Stimulated activated CD8-positive, alpha-beta memory T cell treated with anti-CD3 and anti-CD28 coated beads, Interleukin-4, amount 100 ng/mL, for 24 hours (primary cell): ENCODE data around the gene CCDC6.
"Not testable (repeated sequence)": the region's sequence is repeated elsewhere in the genome, so short reads cannot be mapped to it uniquely, and the experiment has no call there.

Experiments
- DNase-seq: peaks from one replicate; pipeline ENCODE4 v3.0.0-alpha.2; 2020; ENCODE audit warnings: low read depth

CCDC6 gene

DNA sequence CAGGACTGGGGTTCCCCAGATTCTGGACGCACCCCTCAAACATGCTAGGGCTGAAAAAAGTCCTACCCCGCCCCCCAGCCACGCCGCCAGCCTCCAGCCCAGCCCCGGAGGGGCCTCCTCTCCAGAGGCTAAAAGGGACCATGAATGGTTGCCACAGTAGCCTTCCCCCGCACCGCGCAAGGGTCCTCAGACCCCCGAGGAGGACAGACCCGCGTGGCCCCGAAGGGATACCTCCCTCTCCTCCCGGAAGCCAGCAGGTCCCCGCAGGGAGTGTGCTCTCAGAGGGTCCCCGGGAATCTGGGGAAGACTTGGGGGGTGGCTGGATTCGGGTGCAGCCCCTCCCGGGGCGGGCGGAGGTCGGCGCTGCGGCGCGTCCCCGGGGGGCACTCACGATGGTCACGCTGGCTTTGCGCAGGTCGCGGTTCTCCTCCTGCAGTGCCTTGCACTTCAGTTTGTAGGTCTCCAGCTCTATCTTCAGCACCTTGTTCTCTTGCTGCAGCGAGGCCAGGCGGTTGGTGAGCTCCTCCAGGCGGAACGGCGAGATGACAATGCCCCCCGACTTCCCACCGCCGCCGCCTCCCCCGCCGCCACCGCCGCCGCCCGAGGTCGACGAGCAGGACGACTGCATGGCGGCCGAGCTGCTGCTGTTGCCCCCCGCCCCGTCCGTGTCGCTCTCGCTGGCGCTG, 482 bp downstream of the CCDC6 start:
- no peak for DNase-seq

DNA sequence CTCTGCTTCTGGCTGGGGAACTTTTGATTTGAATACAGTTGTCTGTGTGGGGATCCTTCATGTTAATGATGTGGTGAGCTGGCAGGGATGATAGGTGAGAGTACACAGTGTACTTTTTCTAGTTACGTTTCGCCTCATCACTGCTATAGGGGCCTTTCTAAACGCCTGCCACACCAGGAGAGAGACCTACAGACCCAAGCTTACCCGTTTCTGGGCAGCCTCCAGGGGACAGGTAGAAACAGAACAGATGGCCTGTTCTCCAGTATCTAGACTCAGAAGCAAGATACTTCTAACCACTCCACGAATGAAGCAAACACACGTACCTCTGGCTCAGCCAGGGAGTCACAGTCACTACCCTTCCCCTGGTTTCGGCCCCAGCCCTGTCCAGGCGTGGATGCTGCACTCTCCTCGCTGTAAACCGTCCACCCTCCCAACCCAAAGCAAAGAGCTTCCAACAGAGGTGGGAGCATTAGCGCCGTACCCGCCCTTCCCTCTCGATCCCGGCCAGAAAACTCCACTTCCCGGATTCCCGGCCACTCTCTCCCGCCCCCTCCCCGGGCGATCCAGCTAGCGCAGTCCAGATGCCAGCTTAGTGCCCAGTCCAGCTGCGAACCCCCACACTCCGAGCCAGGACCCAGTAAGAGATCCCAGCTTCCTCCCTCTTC, 1.2 kb downstream of the CCDC6 start:
- no peak for DNase-seq

GRCh38 chr10:59904426-59905065, 1.8 kb downstream of the CCDC6 start:
- no peak for DNase-seq

- DNase-seq = no peak
These were observed 2.5 kb downstream of the CCDC6 start for GRCh38 chr10:59903871-59904270.

- DNase-seq = no peak
These were observed 4.3 kb downstream of the CCDC6 start for GRCh38 chr10:59902016-59902415.

- DNase-seq = no peak
These were observed 4.9 kb downstream of the CCDC6 start for GRCh38 chr10:59901470-59901869.

DNA sequence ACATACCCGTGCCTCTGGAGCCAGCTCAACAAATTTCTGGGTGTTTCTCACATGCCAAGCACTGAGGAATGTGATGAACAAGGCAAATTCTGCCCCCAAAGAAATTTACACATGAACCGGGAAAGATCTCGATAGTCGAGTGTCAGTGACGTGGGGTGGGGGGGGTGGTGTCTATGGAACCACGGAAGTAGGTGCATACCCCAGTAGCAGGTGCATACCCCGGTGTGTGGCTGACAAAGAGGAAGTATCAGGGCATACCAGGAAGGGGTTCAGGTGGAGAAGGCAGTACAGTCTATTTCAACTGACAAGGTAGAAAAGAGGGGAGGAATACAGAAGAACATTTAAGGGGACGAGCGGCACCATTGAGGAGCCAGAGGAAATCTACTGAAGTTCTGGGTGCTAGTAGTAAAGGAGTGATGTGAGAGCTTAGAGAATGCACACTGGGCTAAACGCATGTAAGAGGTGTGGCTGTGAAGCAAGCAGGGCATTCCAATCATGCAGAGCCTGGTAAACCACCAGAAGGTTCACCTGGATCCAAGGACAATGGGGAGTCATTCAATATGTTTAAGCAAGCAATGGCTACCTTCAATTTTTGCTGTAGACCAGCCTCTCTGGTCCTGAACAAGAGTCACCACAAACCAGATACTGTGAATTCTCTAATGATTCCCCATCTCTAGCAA, 6.2 kb downstream of the CCDC6 start:
- DNase-seq = no peak

DNA sequence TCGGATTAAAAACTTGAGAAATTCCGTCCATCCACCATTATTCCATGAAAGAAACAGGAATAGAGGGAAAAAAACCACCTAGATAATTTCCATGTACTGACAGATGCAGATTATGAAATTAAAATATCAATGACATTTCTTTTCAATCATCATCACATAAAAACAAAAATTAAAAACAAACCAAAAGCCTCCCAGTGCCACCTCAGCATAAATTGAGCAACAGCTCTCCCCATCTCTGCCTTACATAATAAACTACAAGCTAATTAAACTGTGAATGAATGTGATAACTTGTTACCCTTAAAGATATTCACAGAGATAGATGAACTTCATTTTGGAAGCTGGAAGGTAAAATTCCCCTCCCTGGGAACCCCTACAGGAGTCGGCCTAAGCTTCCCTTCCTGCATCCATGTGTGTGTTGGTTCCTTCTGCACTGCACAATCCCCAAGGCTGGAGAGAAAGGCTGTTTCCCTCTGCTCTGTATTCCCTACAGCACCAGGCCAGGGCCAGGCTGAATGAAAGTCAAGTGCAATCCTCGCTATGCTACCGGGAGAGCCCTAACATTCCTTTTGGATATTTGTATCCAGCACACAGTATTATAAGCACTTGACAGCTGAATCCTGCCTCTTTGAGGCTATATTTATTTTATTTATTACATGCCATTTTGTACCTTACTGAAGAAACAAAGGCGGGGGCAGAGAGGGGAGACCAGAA, 8.1 kb downstream of the CCDC6 start:
- no peak for DNase-seq

GRCh38 chr10:59896191-59896590, 10.2 kb downstream of the CCDC6 start:
- no peak for DNase-seq

DNA sequence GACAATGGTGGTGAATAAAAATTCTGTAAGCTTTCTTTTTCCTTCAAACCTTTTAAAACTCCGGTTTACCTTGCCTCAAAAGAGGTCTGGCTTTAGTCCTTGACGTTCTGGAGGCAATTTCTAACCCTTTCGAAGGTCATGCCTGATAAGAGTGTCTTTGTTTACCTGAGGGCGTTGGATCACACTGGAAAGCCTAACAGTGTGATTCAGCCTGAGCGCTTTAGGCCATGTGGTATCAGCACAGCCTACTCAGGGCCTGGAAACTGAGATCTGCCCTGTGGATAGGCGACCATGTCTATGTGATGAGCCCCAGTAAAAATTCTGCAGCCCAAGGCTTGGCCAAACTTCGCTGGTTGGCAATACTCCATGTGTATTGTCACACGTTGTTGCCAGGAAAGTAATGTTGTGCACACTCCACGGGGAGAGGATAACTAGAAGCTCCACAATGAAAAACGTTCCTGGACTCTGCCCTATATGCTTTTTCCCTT, 10.7 kb downstream of the CCDC6 start:
- DNase-seq = no peak

- no peak for DNase-seq
These were observed 12.2 kb downstream of the CCDC6 start for GRCh38 chr10:59894114-59894513.

DNA sequence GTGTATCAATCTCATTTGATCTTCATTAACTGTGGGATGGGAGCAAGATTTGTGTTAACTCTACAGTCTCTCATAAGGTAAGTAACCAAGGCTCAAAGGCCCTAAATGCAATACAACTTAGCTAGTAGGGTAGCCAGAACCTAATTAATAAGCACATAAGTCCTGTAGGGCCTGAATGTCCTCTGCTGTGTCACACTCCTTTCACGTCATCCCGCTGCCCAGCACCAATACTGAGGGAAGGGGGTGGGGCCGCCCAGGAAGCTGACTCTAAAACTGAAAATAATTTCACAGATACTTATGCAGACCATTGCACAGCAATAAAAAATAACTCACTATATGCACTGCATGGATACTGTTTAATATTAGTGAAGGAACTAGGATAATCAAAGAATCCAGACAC, 13.7 kb downstream of the CCDC6 start:
- DNase-seq = no peak

- DNase-seq = no peak
These were observed 14.4 kb downstream of the CCDC6 start for GRCh38 chr10:59891936-59892335.

DNA sequence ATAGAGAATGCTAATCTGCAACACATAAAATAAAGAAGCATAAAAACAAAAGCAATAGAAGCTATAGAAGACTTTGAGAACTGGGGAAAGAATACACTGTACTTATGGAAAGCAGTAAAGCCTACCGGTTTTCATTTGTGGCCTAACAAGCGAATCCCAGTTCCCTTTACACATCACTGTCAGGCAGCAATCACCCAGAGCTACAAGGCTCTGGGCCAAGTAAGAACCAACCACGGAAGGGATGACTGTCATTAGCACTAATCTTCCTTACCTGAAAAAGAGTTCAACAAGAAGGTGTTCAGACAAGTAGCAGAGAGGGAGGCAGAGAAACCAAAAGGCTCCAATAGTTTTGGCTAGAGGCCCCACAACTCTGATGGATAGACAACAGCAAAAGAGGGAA, 15.0 kb downstream of the CCDC6 start:
- no peak for DNase-seq

DNA sequence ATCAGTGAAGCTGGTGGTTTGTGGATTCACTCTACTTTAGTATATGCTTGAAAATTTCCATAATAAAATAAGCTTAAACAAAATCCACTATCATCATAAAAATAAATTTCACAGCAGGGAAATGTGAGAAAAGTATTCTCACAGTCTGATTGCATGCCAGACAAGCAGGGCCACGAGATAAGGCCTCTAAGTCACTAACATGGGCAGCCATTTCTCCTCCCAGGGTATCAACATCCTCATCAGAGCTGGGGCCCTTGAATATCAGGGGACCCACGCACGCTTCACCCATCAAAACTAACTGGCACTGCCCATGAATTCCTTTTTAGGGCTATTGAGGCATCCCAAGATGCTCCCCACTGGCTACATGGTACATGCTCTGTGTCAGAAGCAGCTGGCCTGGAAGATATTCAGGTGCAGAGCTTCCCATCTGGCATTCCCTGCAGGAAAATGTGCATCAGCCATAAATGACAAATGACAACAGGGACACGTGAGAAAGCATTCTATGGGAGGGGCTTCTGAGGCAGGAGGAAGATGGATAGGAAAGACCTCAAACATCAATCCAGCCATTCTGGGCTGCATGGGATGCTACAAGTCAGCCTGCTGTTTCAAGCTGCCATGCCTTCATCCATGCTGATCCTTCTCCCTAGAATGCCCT, 17.4 kb downstream of the CCDC6 start:
- no peak for DNase-seq

- DNase-seq = no peak
These were observed 18.2 kb downstream of the CCDC6 start for GRCh38 chr10:59887972-59888640.

- no peak for DNase-seq
These were observed 19.4 kb downstream of the CCDC6 start for GRCh38 chr10:59887006-59887405.

- no peak for DNase-seq
These were observed 20.8 kb downstream of the CCDC6 start for GRCh38 chr10:59885430-59886134.

DNA sequence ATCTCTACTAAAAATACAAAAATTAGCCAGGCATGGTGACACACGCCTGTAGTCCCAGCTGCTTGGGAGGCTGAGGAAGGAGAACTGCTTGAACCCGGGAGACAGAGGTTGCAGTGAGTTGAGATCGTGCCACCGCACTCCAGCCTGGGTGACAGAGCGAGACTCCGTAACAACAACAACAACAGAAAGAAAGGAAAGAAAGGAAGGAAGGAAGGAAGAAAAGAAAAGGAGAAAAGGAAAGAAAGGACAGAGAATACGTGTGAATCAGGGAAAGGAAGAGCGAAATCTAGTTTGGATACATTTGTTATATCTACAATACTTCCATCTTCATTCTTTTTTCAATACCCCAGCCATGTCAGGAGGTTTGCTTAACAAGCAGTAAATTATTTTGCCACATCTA, 21.5 kb downstream of the CCDC6 start:
- DNase-seq = not testable (repeated sequence)

GRCh38 chr10:59881640-59882039, 24.7 kb downstream of the CCDC6 start:
- DNase-seq = no peak
